Fibroblast of peridontal ligament (primary cell): Measurements from ENCODE around the gene PLA2G2F.

Experiments used
- DNase-seq: peaks from one replicate; pipeline ENCODE4 v3.0.0-alpha.2; 2010; ENCODE audit errors: extremely low read depth

The PLA2G2F gene

DNA sequence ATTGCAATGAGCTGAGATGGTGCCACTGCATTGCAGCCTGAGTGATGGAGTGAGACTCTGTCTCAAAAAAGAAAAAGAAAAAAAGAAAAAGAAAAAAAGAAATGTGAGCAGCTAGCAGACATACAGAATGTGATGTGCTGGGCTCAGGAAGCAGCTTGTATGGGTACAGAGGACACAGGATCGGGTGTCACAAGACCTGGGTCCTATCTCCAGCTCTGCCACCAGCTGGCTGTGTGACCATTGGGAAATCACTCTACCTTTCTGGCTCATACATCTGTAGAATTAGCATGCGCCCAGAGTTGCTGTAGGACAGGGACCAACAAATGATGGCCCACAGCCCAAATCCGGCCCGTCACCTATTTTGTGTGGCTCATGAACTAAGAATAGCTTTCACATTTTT is 50.5 kb downstream of the PLA2G2F start:
- DNase-seq: no peak

- no peak for DNase-seq
Observed at GRCh38 chr1:20190256-20191160, 51.4 kb downstream of the PLA2G2F start.

DNA sequence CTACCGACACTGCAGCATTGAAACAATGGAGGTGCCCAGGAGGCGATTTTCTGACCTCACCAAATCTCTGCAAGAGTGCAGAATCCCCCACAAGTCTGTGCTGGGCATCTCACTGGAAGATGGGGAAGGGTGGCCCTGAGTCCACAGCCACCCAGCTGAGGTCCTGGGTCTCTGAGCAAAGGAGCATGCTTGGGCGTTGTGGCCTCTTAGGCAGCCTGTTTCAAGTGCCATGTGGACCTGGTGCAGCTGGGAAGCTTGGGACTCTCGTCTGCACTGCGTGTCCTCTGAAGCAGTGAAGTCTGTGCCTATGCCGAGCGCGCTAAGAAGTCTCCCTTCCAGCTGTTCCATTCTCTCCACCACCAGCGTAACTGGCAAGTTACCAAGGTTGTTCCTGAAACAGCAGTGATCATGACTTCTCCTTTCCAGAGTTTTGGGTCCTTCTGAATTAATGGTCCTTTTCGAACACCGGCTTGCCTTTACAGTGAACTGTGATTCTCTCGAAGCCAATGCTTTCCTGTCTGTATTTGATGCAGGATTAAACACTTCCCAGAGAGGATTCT is 52.2 kb downstream of the PLA2G2F start:
- no peak for DNase-seq

GRCh38 chr1:20192364-20192763 is 53.2 kb downstream of the PLA2G2F start:
- peak; percentile 14 for DNase-seq

- no peak for DNase-seq
Observed at GRCh38 chr1:20192871-20193411, 53.8 kb downstream of the PLA2G2F start.

GRCh38 chr1:20194224-20194623 is 55.1 kb downstream of the PLA2G2F start:
- DNase-seq: no peak

DNA sequence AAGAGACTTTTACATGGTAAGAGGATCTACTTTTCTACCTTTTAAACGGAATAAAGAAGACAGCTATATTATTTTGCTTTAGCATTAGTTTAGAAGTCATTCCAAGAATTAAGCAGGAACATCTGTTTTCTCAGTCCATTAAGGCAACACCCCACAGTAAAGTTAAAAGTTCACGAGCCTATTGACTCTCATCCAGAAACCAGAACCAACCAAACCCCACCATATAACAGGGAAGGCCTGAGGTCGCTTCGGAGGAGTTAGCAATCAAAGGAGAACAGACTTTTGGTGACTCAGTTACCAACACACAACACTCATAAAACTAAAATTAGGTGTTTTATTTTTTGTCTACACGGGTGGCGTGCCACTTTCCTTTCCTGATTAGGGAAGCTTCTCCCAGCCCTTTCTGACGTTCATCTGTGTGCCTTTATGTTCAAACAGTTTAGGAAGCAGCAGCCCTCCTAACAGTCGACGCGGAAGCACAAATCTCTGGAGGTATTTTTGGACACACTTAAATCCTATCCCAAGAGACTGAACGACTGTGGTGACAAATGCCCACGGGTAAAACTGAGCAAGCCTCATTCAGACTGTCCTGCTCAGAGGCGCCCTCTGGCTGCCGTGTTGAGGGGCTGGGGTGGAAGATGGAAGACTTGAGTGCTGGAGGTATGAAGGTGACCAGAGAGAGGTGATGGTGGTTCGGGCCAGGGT is 55.8 kb downstream of the PLA2G2F start:
- DNase-seq: peak; percentile 34

GRCh38 chr1:20195462-20195780 is 56.3 kb downstream of the PLA2G2F start:
- DNase-seq: no peak

DNA sequence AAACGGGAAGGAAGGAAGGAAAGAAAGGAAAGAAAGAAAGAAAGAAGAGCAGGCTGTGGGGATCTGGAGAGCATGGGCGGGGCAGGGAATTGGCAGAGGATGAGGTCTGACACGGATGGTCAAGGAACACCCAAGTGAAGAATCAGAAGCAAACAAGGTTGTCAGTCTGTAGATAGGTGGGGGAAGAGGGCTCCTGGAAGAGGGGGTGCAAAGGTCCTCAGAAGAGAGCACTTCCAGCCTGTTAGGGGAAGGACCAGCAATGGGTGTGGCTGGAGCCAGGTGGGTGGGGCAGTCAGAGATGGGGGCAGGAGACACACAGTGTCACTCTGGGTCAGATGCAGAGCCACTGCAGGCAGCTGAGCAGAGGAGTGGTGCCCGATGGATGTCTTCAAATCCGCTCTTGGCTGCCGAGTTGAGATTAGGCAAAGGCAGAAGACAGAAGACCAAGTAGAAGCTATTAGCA is 58.2 kb downstream of the PLA2G2F start:
- DNase-seq: no peak

- no peak for DNase-seq
Observed at GRCh38 chr1:20198296-20198695, 59.2 kb downstream of the PLA2G2F start.

GRCh38 chr1:20198918-20199317 is 59.8 kb downstream of the PLA2G2F start:
- no peak for DNase-seq

DNA sequence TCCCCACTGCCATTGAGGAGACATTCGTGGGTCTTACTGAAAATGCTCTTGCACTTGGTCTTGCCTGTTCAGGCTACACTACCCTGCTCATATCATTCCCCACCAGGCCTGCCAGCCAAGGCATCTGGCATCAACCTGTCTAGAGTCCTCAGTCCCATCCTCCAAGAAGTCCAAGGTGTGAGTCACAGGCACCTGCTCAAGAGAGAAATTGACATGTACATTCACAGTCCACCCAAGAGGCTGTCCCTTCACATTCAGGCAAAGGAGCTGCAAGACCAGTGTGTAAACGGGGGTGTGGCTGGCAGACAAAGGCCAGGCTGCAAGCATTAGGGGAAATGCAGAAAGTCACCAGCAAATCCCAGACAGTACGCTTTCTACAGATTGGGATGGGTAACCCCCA is 60.3 kb downstream of the PLA2G2F start:
- no peak for DNase-seq

- DNase-seq: no peak
Observed at GRCh38 chr1:20199840-20200239, 60.7 kb downstream of the PLA2G2F start.
